Activated CD4-positive, CD25-positive, alpha-beta regulatory T cell treated with anti-CD3 and anti-CD28 coated beads, Interleukin-2, amount 50 U/mL, for 72 hours (primary cell): ENCODE data around the gene SP140L.
"Not testable (repeated sequence)": the region's sequence is repeated elsewhere in the genome, so short reads cannot be mapped to it uniquely, and the experiment has no call there.

ENCODE experiments used
- DNase-seq: peaks from one replicate; pipeline ENCODE4 v3.0.0; 2021

The SP140L gene

GRCh38 chr2:230324503-230324902 is 2.5 kb upstream of the SP140L start:
- peak; percentile 25 for DNase-seq

GRCh38 chr2:230325316-230326243 is 1.4 kb upstream of the SP140L start:
- DNase-seq: no peak

- no peak for DNase-seq
Observed at GRCh38 chr2:230327418-230328154, 593 bp downstream of the SP140L start.

- no peak for DNase-seq
Observed at GRCh38 chr2:230328155-230328458, 1.1 kb downstream of the SP140L start.

- DNase-seq: no peak
Observed at GRCh38 chr2:230329946-230330605, 3.1 kb downstream of the SP140L start.

GRCh38 chr2:230330725-230331124 is 3.7 kb downstream of the SP140L start:
- no peak for DNase-seq

- no peak for DNase-seq
Observed at GRCh38 chr2:230335461-230335863, 8.5 kb downstream of the SP140L start.

- no peak for DNase-seq
Observed at GRCh38 chr2:230335864-230336506, 9.0 kb downstream of the SP140L start.

GRCh38 chr2:230341936-230342528 is 15.0 kb downstream of the SP140L start:
- not testable (repeated sequence) for DNase-seq

GRCh38 chr2:230343041-230343624 is 16.1 kb downstream of the SP140L start:
- DNase-seq: not testable (repeated sequence)

- no peak for DNase-seq
Observed at GRCh38 chr2:230343747-230344146, 16.8 kb downstream of the SP140L start.

- no peak for DNase-seq
Observed at GRCh38 chr2:230346465-230346864, 19.5 kb downstream of the SP140L start.

- no peak for DNase-seq
Observed at GRCh38 chr2:230346921-230347533, 20.0 kb downstream of the SP140L start.

- peak; percentile 46 for DNase-seq
Observed at GRCh38 chr2:230347659-230348305, 20.8 kb downstream of the SP140L start.

- no peak for DNase-seq
Observed at GRCh38 chr2:230348787-230349186, 21.8 kb downstream of the SP140L start.

GRCh38 chr2:230356084-230356483 is 29.1 kb downstream of the SP140L start:
- no peak for DNase-seq

GRCh38 chr2:230358305-230358704 is 31.3 kb downstream of the SP140L start:
- no peak for DNase-seq

GRCh38 chr2:230360028-230360427 is 33.0 kb downstream of the SP140L start:
- no peak for DNase-seq

GRCh38 chr2:230362030-230362691 is 35.2 kb downstream of the SP140L start:
- no peak for DNase-seq

- no peak for DNase-seq
Observed at GRCh38 chr2:230382108-230382507, 55.1 kb downstream of the SP140L start.

GRCh38 chr2:230383453-230383852 is 56.5 kb downstream of the SP140L start:
- no peak for DNase-seq
